A673 (cell line): Measurements from ENCODE around the gene WDR31. TPM values are rescaled to one million over a fixed set of nuclear protein-coding genes. Genes with fewer than 3 reads are reported as not detected.

Experiments used
- BruUV-seq: library from RNA; stranded (reverse); fragments of 400-500 nt; replicated peaks from 2 replicates; lab custom pipeline; 2021; lab: Mats Ljungman, UMichigan
- CTCF ChIA-PET: fragments of 300-600 bp; sonication (Branson Sonifier 250); formaldehyde crosslinking; loops from one replicate; lab custom pipeline; 2022; ENCODE audit warnings: antibody characterized with exemption; lab: Charles Lee
- POLR2A ChIA-PET: fragments of 300-600 bp; sonication (Branson Sonifier 250); formaldehyde crosslinking; loops from one replicate; lab custom pipeline; 2022; ENCODE audit warnings: antibody characterized with exemption; ENCODE audit not compliant: low non-redundant PET; lab: Charles Lee
- DNase-seq: peaks from one replicate; pipeline ENCODE4 v3.0.0-alpha.2; 2015; ENCODE audit warnings: low spot score
- H3K27ac ChIP-seq: fragments of 200-600 bp; sonication (generic); 2 replicates; pipeline ENCODE4 v1.5.1; 2016; ENCODE audit warnings: mixed run types, low read depth, mild to moderate bottlenecking, mixed read lengths, antibody characterized with exemption, low read length; ENCODE audit not compliant: poor library complexity, severe bottlenecking
- H3K27me3 ChIP-seq: fragments of 200-600 bp; sonication (generic); replicated peaks from 2 replicates; pipeline ENCODE4 v1.6.1; 2017; ENCODE audit warnings: mixed run types, low read depth, mild to moderate bottlenecking, mixed read lengths, antibody characterized with exemption, low read length; ENCODE audit not compliant: insufficient read depth, poor library complexity
- H3K36me3 ChIP-seq: fragments of 200-600 bp; sonication (generic); 2 replicates; pipeline ENCODE4 v1.6.1; 2016; ENCODE audit warnings: mixed run types, mild to moderate bottlenecking, mixed read lengths, antibody characterized with exemption, low read length; ENCODE audit not compliant: insufficient read depth, poor library complexity, severe bottlenecking
- H3K4me1 ChIP-seq: fragments of 200-600 bp; sonication (generic); 2 replicates; pipeline ENCODE4 v1.6.1; 2017; ENCODE audit warnings: mixed run types, mild to moderate bottlenecking, mixed read lengths, antibody characterized with exemption, low read length; ENCODE audit not compliant: insufficient read depth, poor library complexity, severe bottlenecking
- H3K4me3 ChIP-seq: fragments of 200-600 bp; sonication (generic); 2 replicates; pipeline ENCODE4 v1.5.1; 2016; ENCODE audit warnings: low read depth, mixed run types, mild to moderate bottlenecking, mixed read lengths, low read length; ENCODE audit not compliant: poor library complexity, severe bottlenecking
- H3K9me3 ChIP-seq: fragments of 200-600 bp; sonication (generic); 2 replicates; pipeline ENCODE4 v1.6.1; 2016; ENCODE audit warnings: mixed run types, low read depth, mild to moderate bottlenecking, mixed read lengths, antibody characterized with exemption, low read length; ENCODE audit not compliant: poor library complexity, severe bottlenecking
- CTCF ChIP-seq: fragments of 300-800, 200-600 bp; sonication (generic); conservative IDR thresholded peaks from 2 replicates; pipeline ENCODE4 v1.5.1; 2017; ENCODE audit warnings: low read depth, mild to moderate bottlenecking, antibody characterized with exemption, low read length, moderate library complexity, mixed read lengths
- EZH2 ChIP-seq: fragments of 200-600 bp; sonication (generic); IDR thresholded peaks from 2 replicates; pipeline ENCODE4 v1.6.1; 2017; ENCODE audit warnings: borderline replicate concordance, low read depth, mild to moderate bottlenecking, mixed read lengths, antibody characterized with exemption, low read length; ENCODE audit not compliant: poor library complexity, severe bottlenecking
- intact Hi-C: fragments of 100-400 bp; cut with micrococcal nuclease; formaldehyde crosslinking; loops from one replicate; pipeline ENCODE4 v1.10.0; 2022; ENCODE audit not compliant: unreplicated experiment
- total RNA-seq: library from RNA; stranded (reverse); gene quantifications from 2 replicates; pipeline ENCODE4 v1.2.3, GENCODE V29; 2021

The WDR31 gene
- total RNA-seq, 1 experiment from 2014 or later = 1.3 TPM

GRCh38 chr9:113326230-113326629 lies 13.8 kb downstream of the WDR31 start:
- no peaks in the 10 kb centered on the region for H3K4me1 ChIP-seq
- intact Hi-C loops = no loop called here
- no peaks in the 10 kb centered on the region for H3K27me3 ChIP-seq
- CTCF ChIA-PET = no interaction called here
- DNase-seq = no peak
- no peak overlapping the region for H3K27ac ChIP-seq
- no peak for TF ChIP-seq EZH2
- no peak for TF ChIP-seq CTCF
- no TSS peak for BruUV-seq
- H3K4me3 ChIP-seq = no peak overlapping the region
- no peaks in the 10 kb centered on the region for H3K9me3 ChIP-seq
- no peaks in the 10 kb centered on the region for H3K36me3 ChIP-seq
- POLR2A ChIA-PET = interaction anchor here (0.7 kb wide), 1 partner anchor 10 kb away, joined by 10 read pairs; no protein-coding TSS in a partner anchor

DNA sequence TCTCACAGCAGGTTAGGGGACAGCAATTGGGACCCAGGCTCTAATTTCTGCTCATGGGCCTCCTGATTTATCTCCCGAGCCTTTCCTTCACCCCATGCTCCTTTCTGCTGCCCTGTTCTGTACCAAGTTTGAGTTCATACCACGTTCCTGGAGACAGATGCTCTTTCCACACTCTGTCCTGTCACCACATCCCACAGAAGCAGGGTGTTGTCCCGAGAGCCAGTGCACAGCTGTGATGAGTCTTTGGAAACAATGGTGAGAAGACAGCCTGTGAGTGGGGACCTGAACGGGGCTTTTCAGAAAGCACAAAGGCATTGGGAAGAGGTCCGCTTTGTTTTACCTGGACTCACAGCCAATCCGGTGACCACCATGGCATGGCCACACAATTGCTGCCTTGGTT lies 17.4 kb downstream of the WDR31 start:
- POLR2A ChIA-PET = no interaction called here
- intact Hi-C loops = no loop called here
- no TSS peak for BruUV-seq
- H3K27me3 ChIP-seq = no peaks in the 10 kb centered on the region
- CTCF ChIA-PET = no interaction called here
- no peaks in the 10 kb centered on the region for H3K4me1 ChIP-seq
- H3K9me3 ChIP-seq = no peaks in the 10 kb centered on the region
- no peak overlapping the region for H3K27ac ChIP-seq
- no peak for TF ChIP-seq CTCF
- TF ChIP-seq EZH2 = no peak
- H3K36me3 ChIP-seq = no peaks in the 10 kb centered on the region
- DNase-seq = no peak
- H3K4me3 ChIP-seq = no peak overlapping the region

DNA sequence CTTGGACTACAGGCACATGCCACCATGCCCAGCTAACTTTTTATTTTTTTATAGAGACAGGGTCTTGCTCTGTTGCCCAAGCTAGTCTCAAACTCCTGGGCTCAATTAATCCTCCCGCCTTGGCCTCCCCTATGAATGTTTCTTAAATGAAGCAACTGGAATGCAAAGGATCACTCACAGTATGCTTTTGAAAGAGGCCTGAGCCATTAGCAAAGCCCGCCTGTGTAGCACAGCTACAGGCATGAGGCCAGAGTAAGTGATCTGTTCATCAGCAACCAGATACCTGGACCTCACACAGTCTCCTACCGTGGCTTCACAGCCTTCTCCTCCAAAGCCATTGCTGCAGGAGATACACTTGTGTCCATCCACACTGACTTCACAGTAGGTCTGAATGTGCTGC lies 20.0 kb downstream of the WDR31 start:
- ChIA-PET CTCF (interaction anchor here (0.5 kb wide), 1 partner anchor 35 kb away, joined by 3 read pairs; no protein-coding TSS in a partner anchor), POLR2A (no interaction called here)
- Histone ChIP-seq H3K4me1 (no peaks in the 10 kb centered on the region), H3K27me3 (no peaks in the 10 kb centered on the region), H3K4me3 (no peak overlapping the region), H3K36me3 (no peaks in the 10 kb centered on the region), H3K9me3 (no peaks in the 10 kb centered on the region), H3K27ac (no peak overlapping the region)
- no peak for TF ChIP-seq EZH2
- no peak for TF ChIP-seq CTCF
- DNase-seq = no peak
- BruUV-seq = no TSS peak
- intact Hi-C loops = no loop called here
